NCI-H2081 (cell line): ENCODE data around the gene FOXP1.

ENCODE experiments used
- DNase-seq, 2 experiments: peaks; one replicate each; lab custom pipeline; 2025; lab: John Stamatoyannopoulos, UW

The FOXP1 gene

DNA sequence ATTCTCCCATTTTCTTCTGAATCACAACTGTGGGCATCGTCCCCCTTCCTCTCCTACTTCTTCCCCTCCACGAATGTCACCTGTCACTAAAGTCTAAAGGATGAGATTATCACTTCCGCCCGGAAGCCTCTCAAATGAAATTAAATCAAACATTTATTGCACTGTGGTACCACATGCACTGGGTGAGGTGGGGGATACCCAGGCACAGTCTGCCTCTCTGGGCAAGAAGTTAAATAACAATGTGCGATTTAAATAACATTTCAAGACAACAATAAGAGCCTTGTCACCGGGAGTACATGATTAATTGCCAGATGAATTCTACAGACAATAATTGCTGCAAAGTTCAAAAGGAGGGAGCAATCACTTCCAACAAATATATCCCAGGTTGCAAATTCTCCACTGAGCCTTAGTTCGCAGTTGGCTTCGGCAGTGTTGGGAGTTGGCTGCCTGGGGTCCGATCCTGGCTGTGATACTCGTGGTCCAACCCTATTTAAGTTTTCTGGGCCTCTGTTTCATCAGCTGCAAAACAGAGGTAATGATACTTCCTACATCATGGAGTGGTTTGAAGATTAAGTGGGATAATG, 77.7 kb downstream of the FOXP1 start:
- DNase-seq: no peak

DNA sequence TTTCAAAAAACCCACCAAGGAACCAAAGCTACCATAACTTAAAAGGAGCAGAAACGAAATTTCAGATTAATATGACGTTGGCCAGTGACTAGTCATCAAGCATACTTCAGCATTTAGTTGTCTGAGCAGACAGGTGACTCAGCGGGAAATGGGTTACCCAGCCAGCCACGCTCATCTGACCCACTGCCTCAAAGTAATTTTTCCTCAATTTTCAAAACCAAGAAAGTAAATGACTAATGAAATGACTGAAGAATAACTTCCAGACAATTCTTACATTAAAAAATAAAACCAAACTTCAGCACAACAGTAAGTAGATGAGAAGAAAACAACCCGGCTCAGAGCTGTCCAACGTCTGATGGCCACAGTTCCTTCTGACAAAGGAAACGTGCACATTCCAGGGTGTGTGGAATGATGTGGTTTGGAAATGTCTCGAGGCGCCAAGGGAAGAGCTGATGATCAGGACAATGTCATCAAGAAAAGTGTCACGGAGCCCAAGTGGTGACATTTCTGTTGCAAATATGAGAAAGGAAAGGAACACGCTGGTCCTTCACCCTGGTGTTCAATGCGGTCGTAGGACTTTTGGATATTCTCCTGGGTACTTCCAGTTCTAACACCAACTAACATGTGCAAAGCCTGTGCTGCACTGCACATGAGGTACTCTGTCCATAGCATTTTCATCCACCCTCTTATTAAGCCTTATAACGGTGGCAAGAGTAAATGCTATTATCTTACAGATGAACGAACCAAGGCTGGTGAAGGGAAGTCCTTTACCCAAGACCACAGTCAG, 79.1 kb downstream of the FOXP1 start:
- no peak for DNase-seq

DNA sequence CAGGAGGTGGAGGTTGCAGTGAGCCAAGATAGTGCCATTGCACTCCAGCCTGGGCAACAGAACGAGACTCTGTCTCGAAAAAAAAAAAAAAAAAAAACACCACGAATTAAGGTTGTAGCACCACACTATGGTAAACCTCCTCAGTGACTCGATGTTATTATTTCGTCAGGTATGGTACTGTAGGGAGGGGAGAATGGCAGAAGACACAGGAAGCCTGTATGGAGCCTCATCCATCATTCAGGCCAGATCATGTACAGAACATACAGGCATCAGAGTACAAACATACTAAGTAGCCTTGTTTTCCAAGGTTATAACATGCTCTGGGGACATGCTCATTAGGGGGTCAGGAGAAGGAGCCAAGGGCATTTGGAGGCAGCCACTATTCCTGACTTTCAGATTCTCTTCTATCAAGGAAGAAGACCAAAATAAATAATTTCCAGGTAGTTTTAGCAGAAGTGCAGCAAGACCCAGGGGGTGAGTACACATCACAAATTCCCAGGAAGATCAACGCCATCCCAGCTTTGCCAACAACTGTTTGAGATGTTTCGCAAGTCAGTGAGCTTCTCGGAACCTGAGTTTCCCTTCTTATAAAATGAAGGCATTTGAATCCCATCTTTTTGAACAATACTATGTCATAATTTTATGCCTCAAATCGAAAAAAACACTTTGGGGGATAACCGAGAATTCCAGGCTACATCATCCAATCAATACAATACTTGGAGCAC, 79.8 kb downstream of the FOXP1 start:
- DNase-seq: no peak

DNA sequence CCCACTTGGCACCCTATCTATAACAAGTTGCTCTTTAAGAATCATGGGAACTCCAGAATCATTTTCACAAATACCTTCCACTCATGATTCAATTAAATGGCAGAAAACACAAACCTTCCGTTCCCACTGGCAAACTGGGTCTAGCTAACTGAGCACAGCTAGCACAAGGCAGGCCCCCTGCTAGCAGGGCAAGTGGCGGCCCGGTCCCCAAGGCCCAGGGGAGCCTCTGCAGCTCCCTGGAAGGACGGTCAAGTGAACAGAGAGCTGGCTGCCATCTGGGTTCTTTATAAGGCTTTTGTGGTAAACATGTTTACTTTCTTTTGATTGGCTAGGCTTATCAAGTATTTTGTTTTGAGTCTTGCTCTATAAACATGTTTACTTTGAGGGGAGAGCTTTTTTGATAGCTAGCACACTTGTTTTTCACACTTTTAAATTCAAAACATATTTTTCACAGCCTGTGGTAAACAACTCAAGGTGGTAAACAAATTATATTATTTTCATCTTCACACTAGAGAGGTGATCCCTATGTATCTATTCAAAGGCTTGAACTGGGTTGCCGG, 81.4 kb downstream of the FOXP1 start:
- DNase-seq: no peak

DNA sequence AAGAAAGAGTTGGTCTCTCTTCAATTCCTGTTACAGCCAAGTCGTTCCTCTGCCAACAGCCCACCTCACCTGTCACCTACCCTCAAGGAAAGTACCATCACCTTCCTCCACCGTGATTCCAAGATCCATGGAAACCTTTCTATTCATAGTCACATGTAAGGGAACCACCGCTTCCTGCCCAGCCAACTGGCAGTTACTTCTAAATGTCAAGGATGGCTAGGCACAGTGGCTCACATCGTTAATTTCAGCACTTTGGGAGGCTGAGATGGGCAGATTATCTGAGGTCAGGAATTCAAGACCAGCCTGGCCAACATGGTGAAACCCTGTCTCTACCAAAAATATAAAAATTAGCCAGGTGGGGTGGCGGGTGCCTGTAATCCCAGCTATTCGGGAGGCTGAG, 82.8 kb downstream of the FOXP1 start:
- no peak for DNase-seq

DNA sequence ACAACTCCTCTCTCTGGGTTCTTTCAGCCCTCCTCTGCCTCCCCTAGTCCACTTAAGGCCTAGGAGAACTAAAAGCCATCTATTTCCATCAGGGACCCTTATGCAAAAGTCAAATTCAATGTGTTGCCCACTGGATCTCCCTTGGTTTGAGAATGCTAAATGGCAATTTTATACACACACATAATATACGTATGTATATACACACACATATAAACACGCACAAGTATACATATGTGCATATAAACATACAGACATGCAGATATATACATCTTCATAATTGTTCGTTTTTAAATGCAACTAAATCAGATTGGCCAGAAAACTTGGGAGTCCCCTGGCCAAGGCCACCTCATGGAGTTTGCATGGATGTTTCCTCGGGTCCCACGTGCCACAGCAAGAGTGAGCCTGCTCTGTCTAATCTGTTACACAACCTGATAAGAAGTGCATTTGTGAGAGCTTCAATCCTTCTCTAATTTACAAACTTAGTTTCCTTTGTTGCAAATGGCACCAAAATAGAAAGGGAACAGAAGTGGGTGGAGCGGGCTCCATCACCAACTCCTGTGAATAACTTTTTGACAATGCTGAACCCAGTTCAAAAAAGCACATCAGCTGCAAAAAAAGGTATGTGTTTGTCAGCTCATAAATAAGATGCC, 84.2 kb downstream of the FOXP1 start:
- no peak for DNase-seq

DNA sequence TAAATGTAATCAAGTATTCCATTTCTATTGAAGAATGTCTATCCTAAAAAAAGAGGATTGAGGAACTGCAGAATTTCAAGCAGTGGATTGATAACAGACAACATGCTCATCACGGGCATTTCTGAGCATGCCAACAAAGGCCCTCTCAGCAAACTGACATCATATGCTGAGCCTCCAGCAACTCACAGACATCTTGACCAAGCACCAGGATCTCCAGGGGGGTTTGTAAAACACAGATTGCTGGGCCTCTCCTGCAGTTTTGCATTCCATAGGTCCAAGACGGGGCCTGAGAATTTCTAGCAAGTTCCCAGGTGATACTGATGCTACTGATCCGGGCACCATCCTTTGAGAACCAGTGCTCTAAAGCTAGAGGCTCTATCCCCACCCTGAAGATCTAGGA, 85.0 kb downstream of the FOXP1 start:
- DNase-seq: no peak

DNA sequence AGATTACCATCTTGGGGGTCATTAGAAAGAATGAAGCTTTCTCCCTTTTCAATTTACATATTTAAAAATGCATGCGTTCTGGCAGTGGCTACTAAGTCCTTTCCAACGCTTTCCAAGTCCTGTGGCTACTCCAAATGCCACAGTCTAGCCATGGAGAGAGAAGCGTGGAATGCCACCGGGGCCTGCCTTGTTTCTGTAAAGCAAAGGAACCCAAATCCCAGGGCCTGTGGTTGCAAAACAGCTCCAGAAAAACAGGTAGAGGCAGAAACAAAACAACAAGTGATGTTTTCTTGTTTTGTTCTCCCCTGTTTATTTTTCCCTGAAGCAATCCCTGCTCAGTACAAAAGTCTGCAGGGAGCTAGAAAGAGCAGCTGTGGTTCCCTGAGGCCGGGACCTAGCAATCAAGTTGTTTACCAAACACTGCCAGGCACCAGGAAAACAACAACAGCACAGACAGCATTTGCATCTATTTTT, 85.5 kb downstream of the FOXP1 start:
- no peak for DNase-seq

DNA sequence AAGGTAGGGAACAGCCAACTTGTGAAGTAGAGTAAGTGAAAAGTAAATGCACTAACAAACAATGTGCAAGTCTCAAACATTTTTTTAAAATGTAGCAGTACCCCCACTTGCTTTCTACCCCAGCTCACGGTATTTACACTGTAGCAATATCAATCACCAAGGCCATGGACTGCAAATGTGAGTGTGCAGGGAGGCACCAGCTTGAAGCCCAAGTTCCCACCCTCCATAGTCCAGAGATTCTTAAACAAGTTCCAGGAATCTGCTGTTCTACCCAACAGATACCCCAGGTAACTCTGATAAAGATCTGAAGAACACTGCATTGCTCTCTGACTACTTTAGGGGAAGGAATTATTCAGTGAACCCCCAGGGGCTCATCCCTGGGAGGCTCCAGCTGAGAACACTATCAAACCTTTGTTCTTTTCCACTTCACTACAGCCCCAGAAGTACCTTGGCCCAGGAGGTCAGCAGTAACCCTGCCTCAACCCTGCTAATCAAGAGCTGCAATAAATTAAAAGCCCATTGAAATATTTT, 86.1 kb downstream of the FOXP1 start:
- DNase-seq: no peak

DNA sequence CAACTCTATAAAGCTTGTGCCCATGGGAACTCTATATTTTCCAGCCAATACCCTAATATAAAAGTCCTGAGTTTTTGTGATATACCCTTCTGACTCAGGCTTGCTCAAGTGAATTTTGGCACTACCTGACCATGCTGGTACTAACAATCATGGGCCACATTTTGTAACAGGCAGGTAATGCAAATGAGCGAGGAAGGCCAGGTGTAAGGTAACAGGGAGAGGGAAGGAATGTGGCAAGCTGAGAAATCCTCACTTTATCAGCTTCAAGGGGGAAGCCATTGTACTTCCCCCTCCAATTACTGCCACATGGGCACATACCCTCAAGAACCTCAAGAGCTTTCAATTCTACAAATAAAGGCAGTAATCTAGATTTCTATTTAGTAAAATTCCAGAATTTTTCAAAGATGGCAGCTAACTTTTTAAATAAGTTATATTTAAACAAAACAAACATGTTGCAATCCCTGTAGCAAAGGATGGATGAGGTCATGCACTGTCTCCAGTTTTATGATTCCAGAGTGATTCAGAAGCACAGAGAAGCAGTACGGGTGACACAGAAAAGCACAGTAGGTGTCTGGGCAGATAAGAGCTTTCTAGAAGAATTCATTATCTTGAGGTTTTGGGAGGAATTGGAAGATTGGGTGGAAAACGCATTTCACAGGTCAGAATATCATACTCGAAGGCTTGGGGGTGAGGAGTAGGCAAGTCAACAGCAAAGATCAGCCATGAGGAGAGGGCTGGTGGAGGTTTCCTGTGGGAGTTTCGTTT, 87.6 kb downstream of the FOXP1 start:
- DNase-seq: no peak

DNA sequence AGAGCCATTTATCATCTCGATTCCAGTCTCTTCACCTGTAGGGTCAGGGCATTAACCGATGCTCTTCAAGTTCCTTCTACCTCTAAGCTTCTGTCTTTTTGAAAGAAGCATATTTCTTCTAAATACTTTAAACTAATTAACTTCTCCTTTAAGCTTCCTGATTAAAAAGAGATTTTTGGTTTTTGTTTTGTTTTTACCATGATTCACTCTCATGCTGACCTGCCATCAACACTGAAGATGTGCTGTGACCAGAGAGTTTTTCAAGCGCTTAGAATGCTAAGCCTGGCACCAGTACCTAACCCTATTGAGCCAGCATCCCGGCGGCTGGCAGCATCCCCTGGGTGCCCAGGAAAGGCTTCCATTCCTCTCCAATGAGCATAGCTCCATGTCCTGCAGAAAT, 89.3 kb downstream of the FOXP1 start:
- DNase-seq: no peak

DNA sequence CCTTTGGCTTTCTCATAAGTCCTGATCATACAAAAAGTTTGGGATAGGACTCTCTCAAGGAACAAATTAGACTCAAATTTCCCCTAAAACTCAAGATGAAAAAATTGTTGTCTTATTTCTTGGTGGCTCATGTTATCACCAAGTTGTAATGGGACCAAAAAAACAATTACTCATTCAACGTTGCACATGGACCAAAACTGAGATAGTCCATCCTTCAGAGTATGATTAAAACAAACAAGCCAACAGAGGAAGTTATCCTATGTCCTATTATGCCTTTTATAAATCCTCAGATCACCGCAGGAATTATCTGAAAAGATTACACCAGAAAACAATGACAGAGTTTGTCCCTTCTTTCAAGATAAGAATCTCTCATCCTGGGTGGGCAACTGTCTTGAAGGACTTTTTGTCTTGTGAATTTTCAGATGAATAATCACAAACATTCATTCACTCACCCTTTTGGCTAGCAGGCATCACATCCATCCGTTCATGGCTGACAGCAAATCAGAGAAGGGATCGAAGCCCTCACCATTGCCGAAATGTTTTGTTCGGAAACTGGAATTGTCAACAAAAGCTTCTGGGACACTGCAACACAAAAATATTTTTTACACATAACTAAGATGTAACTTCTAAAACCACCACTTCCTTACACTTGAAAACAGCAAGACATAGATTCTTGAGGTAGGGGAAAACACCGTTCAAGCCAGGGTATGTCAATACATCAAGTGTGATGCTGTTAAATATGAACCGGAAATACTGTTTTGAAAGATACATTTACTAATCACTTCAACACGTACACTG, 90.4 kb downstream of the FOXP1 start:
- DNase-seq: no peak

DNA sequence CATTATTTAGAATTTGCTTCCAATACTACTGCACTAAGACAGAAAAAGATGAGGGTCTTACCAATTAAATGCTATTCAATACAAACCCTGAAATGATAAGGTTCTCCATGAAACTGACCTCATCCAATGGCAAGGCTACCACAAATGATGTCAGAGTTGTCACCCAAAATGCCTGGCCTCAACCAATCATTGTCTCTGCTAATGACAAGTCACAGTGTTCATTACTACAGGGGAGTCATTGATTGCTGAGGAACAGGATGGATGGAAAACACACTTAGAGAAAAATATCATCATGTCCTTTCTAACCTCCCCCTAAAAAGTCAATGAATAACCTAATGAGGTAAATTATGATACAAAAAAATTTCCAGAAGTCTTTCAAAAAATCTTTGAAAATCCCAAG, 91.0 kb downstream of the FOXP1 start:
- DNase-seq: no peak

DNA sequence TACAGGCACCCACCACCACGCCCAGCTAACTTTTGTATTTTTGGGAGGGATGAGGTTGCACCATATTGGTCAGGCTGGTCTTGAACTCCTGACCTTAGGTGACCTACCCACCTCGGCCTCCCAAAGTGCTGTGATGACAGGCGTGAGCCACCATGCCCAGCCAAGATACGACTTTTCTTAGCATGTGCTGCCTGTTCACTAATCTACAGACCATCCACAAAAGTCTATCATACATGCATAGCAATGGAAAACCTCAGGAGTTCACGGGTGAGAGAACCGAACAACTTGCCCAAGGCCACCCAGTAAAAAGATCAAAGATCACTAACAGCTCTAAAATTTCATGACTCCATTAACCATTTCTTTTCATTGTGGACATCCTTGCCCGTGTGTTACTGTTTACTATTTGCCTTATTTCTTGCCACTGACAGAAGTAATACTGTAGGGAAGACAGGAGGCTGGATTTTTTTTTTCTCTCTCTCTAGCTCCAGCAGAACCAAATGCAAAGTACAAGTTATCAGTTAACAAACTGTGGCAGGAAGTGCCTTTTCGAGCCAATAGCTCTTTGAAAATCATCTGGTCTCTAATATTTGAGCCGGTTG, 92.3 kb downstream of the FOXP1 start:
- no peak for DNase-seq

DNA sequence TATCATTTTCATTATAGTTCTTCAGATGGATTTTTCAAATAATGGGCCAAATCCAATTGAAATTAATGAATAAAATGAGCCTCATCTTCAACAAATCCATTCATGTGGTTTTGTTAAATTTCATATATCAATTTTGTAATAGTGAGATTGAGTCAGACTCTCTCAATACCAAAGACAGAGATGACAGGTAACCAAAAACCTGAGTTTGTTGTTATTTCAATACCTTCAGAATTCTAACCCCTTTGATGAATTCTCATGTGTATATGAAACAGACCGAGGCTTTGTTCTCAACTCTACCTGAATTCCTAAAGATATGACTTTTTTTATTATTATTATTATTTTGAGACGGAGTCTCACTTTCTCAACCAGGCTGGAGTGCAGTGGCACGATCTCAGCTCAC, 92.8 kb downstream of the FOXP1 start:
- DNase-seq: no peak

DNA sequence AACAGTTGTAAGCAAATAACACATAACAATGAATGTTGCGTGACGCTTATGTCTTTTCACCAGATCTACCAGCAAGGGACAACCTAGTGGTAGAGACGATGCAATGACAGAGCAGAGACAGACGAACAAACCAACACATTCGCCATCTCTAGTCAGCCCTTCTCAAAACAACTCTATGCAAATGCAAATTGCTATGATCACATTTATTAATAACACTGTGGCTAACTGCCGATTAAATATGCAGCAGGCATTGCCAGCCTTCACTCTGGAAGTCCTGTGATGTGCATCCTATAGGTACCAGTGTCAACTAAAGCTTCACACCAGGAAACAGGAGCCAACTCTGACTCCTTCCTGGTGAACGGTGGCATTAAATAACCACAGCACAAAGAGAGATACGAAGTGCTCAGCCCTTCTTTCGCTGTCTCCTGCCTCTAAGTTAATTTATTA, 94.2 kb downstream of the FOXP1 start:
- DNase-seq: peak in 1 of 2 experiments; percentile 57

DNA sequence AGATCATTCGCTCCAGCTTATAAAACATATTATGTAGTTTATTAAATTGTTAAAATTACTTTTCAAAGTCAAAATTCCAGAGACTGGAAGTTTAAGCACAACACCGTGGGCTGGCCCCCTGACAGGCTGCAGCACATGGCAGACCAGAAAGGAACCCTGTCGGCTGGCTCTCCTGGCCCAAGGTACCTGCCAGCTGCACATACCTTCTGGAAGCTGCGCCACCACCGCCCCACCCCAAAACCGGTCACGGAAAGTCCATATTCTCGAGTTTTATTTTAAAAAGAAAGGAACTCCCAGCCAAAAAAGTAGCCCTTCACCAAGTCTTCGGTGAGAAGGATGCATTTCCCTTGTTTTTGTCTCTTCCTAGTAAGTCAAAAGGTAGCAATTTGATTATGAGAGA, 94.6 kb downstream of the FOXP1 start:
- DNase-seq: peak in 1 of 2 experiments; percentile 47

DNA sequence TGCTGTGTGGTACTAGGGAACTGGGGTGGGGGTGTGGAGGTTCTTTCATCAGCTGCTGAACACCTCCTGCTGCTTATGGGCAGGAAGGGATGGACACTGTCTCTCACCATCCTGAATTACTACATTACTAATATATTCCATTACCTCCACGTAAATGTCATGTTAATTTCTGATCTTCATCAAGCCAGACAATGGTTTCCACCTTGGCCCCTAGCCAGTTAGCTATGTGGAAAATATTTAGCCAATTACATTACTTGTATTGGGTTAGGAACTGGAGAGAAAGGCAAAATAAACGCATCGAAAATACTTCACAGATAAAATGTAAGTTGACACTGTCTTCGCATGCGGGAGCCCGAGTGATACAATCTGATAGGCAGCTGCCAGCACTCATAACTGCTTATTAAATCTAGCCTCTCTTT, 95.1 kb downstream of the FOXP1 start:
- DNase-seq: peak in 1 of 2 experiments; percentile 40

DNA sequence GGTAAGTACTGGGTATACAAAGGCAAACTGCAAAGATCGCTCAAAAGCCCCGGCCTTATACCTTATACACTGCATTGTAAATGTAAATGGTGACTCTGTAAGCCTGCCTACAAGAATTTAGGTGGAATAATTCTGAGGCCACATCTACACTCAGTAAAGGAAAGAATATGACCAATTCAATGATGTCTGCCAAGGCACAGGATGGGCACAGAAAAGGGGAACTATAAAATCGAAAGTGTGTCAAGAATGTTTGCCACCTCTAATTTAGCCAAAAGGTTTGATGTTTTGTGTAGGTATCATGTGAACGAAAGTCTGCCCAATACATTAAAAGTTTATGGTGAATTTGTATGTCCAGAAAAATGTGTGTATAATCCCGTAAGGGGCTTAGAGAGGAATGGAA, 96.1 kb downstream of the FOXP1 start:
- no peak for DNase-seq

DNA sequence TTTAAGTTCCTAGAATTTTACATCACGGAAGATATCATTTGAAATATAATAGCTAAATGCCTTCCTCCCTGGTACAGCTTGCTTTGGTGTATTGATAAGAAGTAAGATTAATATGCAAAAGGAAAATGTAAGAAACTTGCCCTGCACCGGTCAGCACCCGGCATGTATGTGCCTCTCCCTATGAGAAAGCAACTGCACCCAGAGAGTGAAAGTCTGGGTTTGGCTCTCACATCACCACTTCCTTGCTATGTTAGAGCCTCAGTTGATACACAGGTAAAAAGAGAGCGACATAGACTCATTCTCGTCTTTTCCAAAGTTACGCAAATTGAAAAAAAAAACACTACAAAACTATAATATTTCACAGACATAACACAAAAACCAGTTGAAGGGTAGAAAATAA, 96.7 kb downstream of the FOXP1 start:
- DNase-seq: no peak
